DOHH2 (cell line): ENCODE results near the gene RBM15B.

ENCODE experiments used
- H3F3A ChIP-seq: fragments of 200-600 bp; sonication (generic), shearing (Covaris generic); 2 replicates; pipeline ENCODE4 v1.6.0; 2016; ENCODE audit warnings: antibody characterized with exemption, mild to moderate bottlenecking; ENCODE audit not compliant: control insufficient read depth, insufficient read depth
- H3K27ac ChIP-seq: fragments of 200-600 bp; sonication (generic); 2 replicates; pipeline ENCODE4 v1.5.1; 2014; ENCODE audit warnings: low read depth, mild to moderate bottlenecking, low read length, moderate library complexity
- H3K27me3 ChIP-seq: fragments of 200-600 bp; sonication (generic); 2 replicates; pipeline ENCODE4 v1.6.1; 2014; ENCODE audit warnings: mild to moderate bottlenecking, low read length, mixed read lengths; ENCODE audit not compliant: control insufficient read depth
- H3K36me3 ChIP-seq: fragments of 200-600 bp; sonication (generic); 2 replicates; pipeline ENCODE4 v1.6.1; 2014; ENCODE audit warnings: mild to moderate bottlenecking, low read length, moderate library complexity, mixed read lengths; ENCODE audit not compliant: control insufficient read depth
- H3K4me1 ChIP-seq: fragments of 200-600 bp; sonication (generic); 2 replicates; pipeline ENCODE4 v1.6.1; 2014; ENCODE audit warnings: mild to moderate bottlenecking, low read length, mixed read lengths; ENCODE audit not compliant: control insufficient read depth
- H3K4me2 ChIP-seq: fragments of 200-600 bp; sonication (generic); 2 replicates; pipeline ENCODE4 v1.6.0; 2014; ENCODE audit warnings: mild to moderate bottlenecking, low read length, moderate library complexity
- H3K4me3 ChIP-seq: fragments of 200-600 bp; sonication (generic); 2 replicates; pipeline ENCODE4 v1.5.1; 2014; ENCODE audit warnings: mild to moderate bottlenecking, low read length, mixed read lengths
- H3K79me2 ChIP-seq: fragments of 200-600 bp; sonication (generic); 2 replicates; pipeline ENCODE4 v1.6.1; 2014; ENCODE audit warnings: mild to moderate bottlenecking, low read length, mixed read lengths; ENCODE audit not compliant: control insufficient read depth
- H3K9me2 ChIP-seq: fragments of 200-600 bp; sonication (generic); replicated peaks from 2 replicates; pipeline ENCODE4 v1.6.1; 2014; ENCODE audit warnings: mild to moderate bottlenecking, low read length, mixed read lengths; ENCODE audit not compliant: control insufficient read depth
- H3K9me3 ChIP-seq: fragments of 200-600 bp; sonication (generic); 2 replicates; pipeline ENCODE4 v1.6.1; 2014; ENCODE audit warnings: antibody characterized with exemption, low read length, mixed read lengths; ENCODE audit not compliant: control insufficient read depth, insufficient read depth
- H4K20me1 ChIP-seq: fragments of 200-600 bp; sonication (generic); 2 replicates; pipeline ENCODE4 v1.6.0; 2014; ENCODE audit warnings: low read depth, mild to moderate bottlenecking, antibody characterized with exemption, low read length, moderate library complexity; ENCODE audit not compliant: control insufficient read depth, insufficient read depth
- CTCF ChIP-seq: fragments of 200-600 bp; sonication (generic); IDR thresholded peaks from one replicate; pipeline ENCODE4 v1.5.1; 2014; ENCODE audit warnings: antibody characterized with exemption, mild to moderate bottlenecking, low read depth, low read length; ENCODE audit not compliant: poor library complexity, severe bottlenecking
- EZH2phosphoT487 ChIP-seq: fragments of 200-600 bp; sonication (generic); IDR thresholded peaks from 2 replicates; pipeline ENCODE4 v1.6.1; 2017; ENCODE audit warnings: borderline replicate concordance, mild to moderate bottlenecking, antibody characterized with exemption, low read length, moderate library complexity, mixed read lengths

Gene RBM15B

DNA sequence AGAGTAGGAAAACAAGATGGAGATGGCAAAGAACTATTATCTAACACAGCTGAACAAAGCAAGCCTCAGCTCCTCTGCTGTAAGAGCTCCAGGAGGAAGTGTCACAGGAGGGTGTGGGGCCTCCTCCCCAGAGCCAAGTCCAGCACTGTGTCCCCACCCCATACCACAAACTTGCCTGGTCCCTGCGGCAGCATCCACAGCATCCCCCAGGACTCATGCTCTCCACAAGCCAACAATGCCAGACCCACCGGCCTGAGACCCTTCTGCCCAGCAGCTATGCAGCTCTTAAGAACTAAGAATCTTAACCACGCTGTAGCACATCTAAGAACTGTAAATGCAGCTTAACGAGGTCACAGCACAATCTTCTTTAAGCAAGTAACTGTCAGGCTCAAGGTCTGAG lies 9.1 kb downstream of the RBM15B start:
- Histone ChIP-seq H3K36me3 (peaks cover 87% of the 10 kb centered on the region), H3K9me3 (no peaks in the 10 kb centered on the region), H3F3A (peaks cover 24% of the 10 kb centered on the region), H3K79me2 (peaks cover 25% of the 10 kb centered on the region), H4K20me1 (no peaks in the 10 kb centered on the region), H3K4me1 (peaks cover 4% of the 10 kb centered on the region; the same call in 1 of the 2 replicates), H3K27ac (no peak overlapping the region), H3K27me3 (no peaks in the 10 kb centered on the region), H3K4me2 (no peak overlapping the region), H3K9me2 (no peaks in the 10 kb centered on the region), H3K4me3 (no peak overlapping the region)
- no peak for TF ChIP-seq CTCF
- TF ChIP-seq EZH2phosphoT487, result no peak

DNA sequence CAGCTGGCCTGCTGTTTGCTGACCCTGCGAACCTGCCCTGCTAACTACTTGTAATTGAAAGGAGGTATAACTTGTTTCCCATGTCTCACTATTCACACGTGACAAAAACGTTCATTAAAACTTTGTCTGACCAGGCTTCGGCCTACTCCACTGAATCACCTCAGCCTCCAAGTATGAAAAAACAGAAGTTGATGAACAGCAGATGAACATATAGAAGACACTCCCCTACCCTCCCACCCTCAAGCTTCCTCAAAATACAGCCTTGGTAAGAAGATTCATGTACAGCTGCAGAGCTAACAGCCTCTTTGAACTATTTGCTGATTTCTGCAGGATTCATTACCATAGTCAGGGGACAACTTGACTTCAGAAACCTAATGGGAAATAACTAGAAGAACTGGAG lies 10.7 kb downstream of the RBM15B start:
- Histone ChIP-seq H3K9me2 (no peaks in the 10 kb centered on the region), H4K20me1 (no peaks in the 10 kb centered on the region), H3K27me3 (no peaks in the 10 kb centered on the region), H3K27ac (no peak overlapping the region), H3K9me3 (no peaks in the 10 kb centered on the region), H3K79me2 (peaks cover 9% of the 10 kb centered on the region), H3K4me2 (no peak overlapping the region), H3K4me3 (no peak overlapping the region), H3K4me1 (no peaks in the 10 kb centered on the region), H3K36me3 (peaks cover 75% of the 10 kb centered on the region), H3F3A (peaks cover 24% of the 10 kb centered on the region)
- no peak for TF ChIP-seq EZH2phosphoT487
- no peak for TF ChIP-seq CTCF

DNA sequence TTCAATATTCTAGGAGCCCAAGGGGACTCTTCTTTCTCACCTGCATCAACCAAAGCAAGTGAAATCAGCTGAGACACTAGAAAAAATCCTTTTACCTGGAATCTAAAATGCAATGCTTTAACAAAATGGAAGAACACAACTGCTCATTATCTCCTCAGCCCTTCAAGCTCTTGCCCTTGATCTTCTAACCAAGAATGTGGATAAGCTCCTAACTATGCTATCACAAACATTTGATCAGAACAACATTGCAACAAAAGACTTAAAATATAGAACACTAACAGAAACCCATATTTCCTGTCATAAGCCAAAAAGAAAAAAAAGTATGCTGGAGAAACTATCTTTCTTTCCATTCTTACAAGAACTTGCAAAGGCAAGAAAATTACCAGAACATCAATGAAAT lies 12.6 kb downstream of the RBM15B start:
- Histone ChIP-seq H3K4me2 (no peak overlapping the region), H3K36me3 (peaks cover 69% of the 10 kb centered on the region), H3K4me1 (no peaks in the 10 kb centered on the region), H3K27me3 (no peaks in the 10 kb centered on the region), H3K4me3 (no peak overlapping the region), H3K9me3 (no peaks in the 10 kb centered on the region), H3K27ac (no peak overlapping the region), H4K20me1 (no peaks in the 10 kb centered on the region), H3K9me2 (no peaks in the 10 kb centered on the region), H3F3A (peaks cover 8% of the 10 kb centered on the region), H3K79me2 (0 out of 2 replicates have a peak, but pooled peaks cover 2% of the 10 kb centered on the region)
- no peak for TF ChIP-seq EZH2phosphoT487

DNA sequence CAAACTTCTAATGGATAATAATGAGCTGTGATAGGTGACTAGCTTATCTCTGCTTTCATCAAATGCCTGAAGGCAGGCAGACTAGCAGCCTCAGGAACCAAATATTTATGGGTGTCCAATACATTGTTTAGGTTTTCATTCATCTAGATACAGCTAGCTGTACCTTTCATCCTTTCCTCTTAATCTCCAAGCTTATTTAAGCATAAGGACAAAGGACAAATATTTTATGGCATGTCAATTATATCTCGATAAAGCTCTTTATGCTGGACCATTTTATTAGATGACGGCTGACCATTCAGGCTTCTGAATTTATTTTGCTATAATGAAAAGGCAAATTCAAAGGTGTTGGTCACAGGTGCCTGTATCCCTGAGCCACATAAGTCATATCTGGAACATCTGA lies 16.9 kb downstream of the RBM15B start:
- no peaks in the 10 kb centered on the region for H3K4me1 ChIP-seq
- H4K20me1 ChIP-seq, result no peaks in the 10 kb centered on the region
- H3K79me2 ChIP-seq, result peaks cover 15% of the 10 kb centered on the region
- H3K27ac ChIP-seq, result no peak overlapping the region
- no peak for TF ChIP-seq EZH2phosphoT487
- H3K9me3 ChIP-seq, result no peaks in the 10 kb centered on the region
- no peaks in the 10 kb centered on the region for H3F3A ChIP-seq
- H3K27me3 ChIP-seq, result no peaks in the 10 kb centered on the region
- H3K4me2 ChIP-seq, result no peak overlapping the region
- H3K36me3 ChIP-seq, result peaks cover 70% of the 10 kb centered on the region
- H3K9me2 ChIP-seq, result no peaks in the 10 kb centered on the region
- H3K4me3 ChIP-seq, result no peak overlapping the region
